SJCRH30 (cell line): ENCODE results near the gene PYROXD2. TPM values are rescaled to one million over a fixed set of nuclear protein-coding genes. Genes with fewer than 3 reads are reported as not detected.
A peak's percentile ranks its signal among the peaks of the same experiment; 100 is the strongest.

Experiments used
- DNase-seq, 2 experiments: peaks; one replicate each; pipeline ENCODE4 v3.0.0-alpha.2; 2015 to 2020
- H3K27ac ChIP-seq: fragments of 250-450 bp; sonication (Bioruptor Pico); 2 replicates; pipeline ENCODE4 v1.5.1; 2020; ENCODE audit warnings: mild to moderate bottlenecking, moderate library complexity
- H3K27me3 ChIP-seq: fragments of 250-450 bp; sonication (Bioruptor Pico); 2 replicates; pipeline ENCODE4 v1.5.1; 2020; ENCODE audit warnings: mild to moderate bottlenecking, moderate library complexity
- H3K36me3 ChIP-seq: fragments of 250-450 bp; sonication (Bioruptor Pico); 2 replicates; pipeline ENCODE4 v1.5.1; 2020; ENCODE audit warnings: mild to moderate bottlenecking, moderate library complexity
- H3K4me1 ChIP-seq: fragments of 250-450 bp; sonication (Bioruptor Pico); 2 replicates; pipeline ENCODE4 v1.5.1; 2020; ENCODE audit warnings: mild to moderate bottlenecking, moderate library complexity
- H3K4me3 ChIP-seq: fragments of 250-450 bp; sonication (Bioruptor Pico); 2 replicates; pipeline ENCODE4 v1.5.1; 2020; ENCODE audit warnings: mild to moderate bottlenecking, moderate library complexity
- H3K9me3 ChIP-seq: fragments of 250-450 bp; sonication (Bioruptor Pico); replicated peaks from 2 replicates; pipeline ENCODE4 v1.5.1; 2020; ENCODE audit warnings: mild to moderate bottlenecking, moderate library complexity
- total RNA-seq: library from RNA; depleted of rRNA; stranded (reverse); fragments of >200 nt; shearing (Covaris generic); gene quantifications from 2 replicates; pipeline ENCODE4 v1.2.3, GENCODE V29; 2014

PYROXD2 gene
- total RNA-seq, 1 experiment from 2014 or later: 0.59 TPM

GRCh38 chr10:98446151-98446660 lies 31.2 kb upstream of the PYROXD2 start:
- Histone ChIP-seq H3K36me3 (no peaks in the 10 kb centered on the region), H3K9me3 (no peaks in the 10 kb centered on the region), H3K27me3 (no peaks in the 10 kb centered on the region), H3K4me1 (no peaks in the 10 kb centered on the region), H3K4me3 (peak overlapping the region; percentile 54), H3K27ac (no peak overlapping the region)
- no peak for DNase-seq

DNA sequence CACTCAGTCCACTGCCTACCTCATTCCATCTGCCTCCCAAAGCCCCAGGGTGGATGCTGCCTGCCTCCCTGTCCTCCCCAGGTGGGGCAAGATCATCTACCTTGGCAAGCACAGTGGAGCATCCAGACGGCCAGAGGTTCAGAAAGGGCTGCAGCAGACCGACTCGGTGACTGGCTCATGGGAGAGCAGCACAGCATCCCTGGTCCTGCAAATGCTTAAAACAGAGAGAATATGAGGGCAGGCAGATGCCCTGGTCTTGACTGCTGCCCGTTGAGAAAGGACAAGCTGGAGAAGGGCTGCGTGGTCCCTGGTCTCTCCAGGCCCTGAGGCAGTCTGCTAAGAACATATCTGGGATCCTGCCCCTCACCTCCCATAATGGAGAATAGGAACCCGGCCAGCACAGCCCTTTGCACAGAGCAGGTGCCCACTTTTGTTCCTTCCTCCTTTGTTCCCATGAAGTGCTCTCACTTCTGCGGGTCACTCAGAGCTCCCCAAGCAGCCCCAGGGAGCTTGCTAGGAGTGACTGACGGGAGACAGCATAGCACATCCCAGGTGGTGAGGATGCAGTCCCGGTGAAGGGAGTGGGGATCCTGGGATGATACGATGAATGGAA lies 30.3 kb upstream of the PYROXD2 start:
- H3K36me3 ChIP-seq: no peaks in the 10 kb centered on the region
- DNase-seq: no peak
- no peaks in the 10 kb centered on the region for H3K9me3 ChIP-seq
- H3K4me3 ChIP-seq: no peak overlapping the region
- H3K27me3 ChIP-seq: no peaks in the 10 kb centered on the region
- no peak overlapping the region for H3K27ac ChIP-seq
- no peaks in the 10 kb centered on the region for H3K4me1 ChIP-seq

DNA sequence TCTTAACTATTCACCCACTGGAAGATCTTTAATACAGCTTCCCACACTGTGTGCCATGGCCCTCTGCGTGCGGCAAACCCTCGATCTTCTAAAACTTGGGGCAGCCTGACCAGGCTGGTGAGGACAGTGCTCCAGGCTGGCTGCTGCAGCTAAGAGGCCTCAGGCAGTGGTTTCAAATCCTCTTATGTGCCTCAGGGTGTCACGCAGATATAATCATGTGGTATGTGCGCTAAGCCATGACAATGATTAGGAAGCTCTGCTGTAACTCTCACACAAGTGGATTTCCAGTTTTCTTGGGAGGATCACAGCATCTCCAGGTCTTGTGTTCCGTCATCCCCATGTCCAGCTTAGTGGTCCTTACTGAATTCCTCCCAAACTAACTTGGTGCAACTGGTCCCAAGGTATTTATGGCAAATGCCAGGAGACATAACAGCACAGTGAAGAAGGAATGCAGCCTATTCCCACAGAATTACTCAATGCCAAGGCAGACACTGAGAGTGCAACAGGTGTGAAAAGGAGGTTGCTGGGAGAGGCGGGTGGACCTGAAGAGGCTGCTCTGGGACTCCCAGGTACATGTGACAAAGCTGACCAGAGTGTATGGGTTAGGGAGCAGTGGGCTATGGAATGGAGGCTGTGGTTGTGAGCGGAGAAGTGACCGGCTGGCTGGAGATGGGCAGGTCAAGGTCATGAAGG lies 29.5 kb upstream of the PYROXD2 start:
- no peak overlapping the region for H3K27ac ChIP-seq

DNA sequence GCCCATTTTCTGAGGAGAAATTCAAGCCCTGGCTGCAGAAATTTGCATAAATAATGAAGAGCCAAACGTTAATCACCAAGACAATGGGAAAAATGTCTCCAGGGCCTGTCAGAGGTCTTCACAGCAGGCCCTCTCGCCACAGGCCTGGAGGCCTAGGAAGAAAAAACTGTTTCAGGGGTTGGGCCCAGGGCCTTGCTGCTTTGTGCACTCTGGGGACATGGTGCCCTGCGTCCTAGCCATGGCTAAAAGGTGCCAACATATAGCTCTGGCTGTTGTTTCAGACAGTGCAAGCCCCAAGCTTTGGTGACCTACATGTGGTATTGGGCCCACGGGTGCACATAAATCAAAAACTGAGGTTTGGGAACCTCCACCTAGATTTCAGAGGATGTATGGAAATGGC lies 23.7 kb upstream of the PYROXD2 start:
- H3K9me3 ChIP-seq: no peaks in the 10 kb centered on the region
- H3K27ac ChIP-seq: no peak overlapping the region
- H3K4me3 ChIP-seq: no peak overlapping the region
- no peaks in the 10 kb centered on the region for H3K27me3 ChIP-seq
- H3K4me1 ChIP-seq: no peaks in the 10 kb centered on the region; the same call in 1 of the 2 replicates
- H3K36me3 ChIP-seq: no peaks in the 10 kb centered on the region
- DNase-seq: no peak

More for the DNA sequence above, 29.5 kb upstream of the PYROXD2 start:
- Histone ChIP-seq H3K9me3 (no peaks in the 10 kb centered on the region), H3K4me3 (no peak overlapping the region), H3K36me3 (no peaks in the 10 kb centered on the region), H3K4me1 (no peaks in the 10 kb centered on the region), H3K27me3 (no peaks in the 10 kb centered on the region)
- no peak for DNase-seq

GRCh38 chr10:98436704-98437103 lies 21.7 kb upstream of the PYROXD2 start:
- Histone ChIP-seq H3K9me3 (peaks cover 7% of the 10 kb centered on the region; the same call in 1 of the 2 replicates), H3K27ac (no peak overlapping the region), H3K36me3 (no peaks in the 10 kb centered on the region), H3K4me3 (no peak overlapping the region), H3K27me3 (no peaks in the 10 kb centered on the region), H3K4me1 (no peaks in the 10 kb centered on the region; the same call in 1 of the 2 replicates)
- no peak for DNase-seq

DNA sequence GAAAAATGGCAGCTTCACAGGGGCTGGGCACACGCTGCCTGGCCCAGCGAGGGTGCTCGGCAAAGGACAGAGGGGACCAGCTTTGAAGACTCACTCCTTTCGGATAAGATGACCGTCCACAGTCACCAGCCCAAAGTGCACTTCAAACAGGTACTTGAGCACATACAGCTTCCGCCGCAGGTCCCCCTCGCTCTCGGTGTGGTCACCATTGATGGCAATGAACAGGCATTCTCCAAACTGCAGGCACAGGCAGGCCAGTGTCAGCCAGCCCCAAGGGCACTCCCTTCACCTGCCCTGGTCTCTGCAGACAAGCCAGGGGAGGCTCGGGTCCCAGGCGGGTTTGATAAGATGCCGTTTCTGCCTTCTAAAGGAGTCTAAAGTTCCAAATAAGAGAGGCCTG lies 20.2 kb upstream of the PYROXD2 start:
- Histone ChIP-seq H3K27me3 (no peaks in the 10 kb centered on the region), H3K27ac (no peak overlapping the region), H3K9me3 (peaks cover 7% of the 10 kb centered on the region; the same call in 1 of the 2 replicates), H3K4me3 (no peak overlapping the region), H3K4me1 (no peaks in the 10 kb centered on the region; the same call in 1 of the 2 replicates), H3K36me3 (no peaks in the 10 kb centered on the region)
- DNase-seq: no peak

DNA sequence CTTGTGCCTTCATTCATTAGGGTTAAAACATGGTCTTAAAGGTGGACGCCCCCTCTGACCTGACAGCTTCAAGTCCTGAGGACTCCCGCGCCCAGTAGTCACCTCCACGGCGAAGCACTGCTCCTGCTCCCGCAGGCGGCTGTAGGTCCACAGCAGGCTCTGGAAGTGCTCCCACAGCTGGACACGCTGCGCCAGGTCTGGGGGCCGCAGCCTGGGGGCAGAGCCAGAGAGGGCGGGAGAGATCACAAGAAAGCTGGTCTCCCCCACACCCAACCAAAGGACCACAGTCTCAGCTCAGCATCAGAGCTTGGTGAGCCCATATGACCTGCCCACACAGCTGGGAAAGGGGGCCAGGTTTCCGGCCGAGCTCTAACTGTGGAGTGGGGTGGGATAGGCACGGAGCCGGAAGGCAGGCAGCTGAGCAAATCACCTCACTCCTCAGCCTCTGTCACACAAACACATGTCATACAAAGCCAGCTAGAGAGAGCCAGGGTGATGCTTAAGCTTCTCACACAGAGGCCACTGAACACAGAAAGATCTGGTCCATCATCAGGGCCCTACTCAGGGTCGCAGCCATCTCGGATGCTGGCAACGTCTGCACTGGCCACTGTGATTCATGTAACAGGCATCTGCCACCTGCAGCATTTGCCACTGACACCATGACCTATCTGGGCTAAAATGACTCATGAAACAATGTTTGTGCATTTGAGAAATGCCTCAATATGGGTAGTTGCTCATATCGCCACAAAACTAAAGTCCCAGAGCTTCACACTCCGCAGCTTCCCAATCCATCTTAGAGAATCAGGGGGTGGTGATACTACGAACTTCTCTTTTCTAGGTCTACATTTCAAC lies 19.1 kb upstream of the PYROXD2 start:
- H3K4me1 ChIP-seq: no peaks in the 10 kb centered on the region; the same call in 1 of the 2 replicates
- no peak overlapping the region for H3K27ac ChIP-seq
- DNase-seq: no peak
- no peaks in the 10 kb centered on the region for H3K36me3 ChIP-seq
- H3K27me3 ChIP-seq: no peaks in the 10 kb centered on the region
- peaks cover 7% of the 10 kb centered on the region; the same call in 1 of the 2 replicates for H3K9me3 ChIP-seq
- H3K4me3 ChIP-seq: no peak overlapping the region

DNA sequence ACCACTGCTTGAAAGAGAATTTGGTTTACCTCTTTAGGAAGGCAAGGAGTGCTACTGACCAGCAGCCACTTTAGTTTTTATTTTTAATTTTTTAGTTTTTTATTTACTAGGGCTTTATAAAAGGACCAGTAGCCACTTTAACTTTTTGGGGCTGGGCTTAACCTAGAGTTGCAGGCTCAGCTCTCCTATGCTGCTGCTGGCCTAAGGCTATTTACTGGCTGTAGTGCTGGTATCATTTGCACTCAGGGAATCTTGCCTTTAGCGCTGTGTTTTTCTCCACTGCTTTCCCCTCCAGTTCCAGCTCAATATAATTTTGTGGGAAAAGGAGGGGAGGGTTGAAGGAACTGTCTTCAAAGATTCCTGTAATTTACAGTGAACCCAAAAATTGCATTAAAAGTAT lies 18.4 kb upstream of the PYROXD2 start:
- Histone ChIP-seq H3K27me3 (no peaks in the 10 kb centered on the region), H3K4me3 (no peak overlapping the region), H3K4me1 (no peaks in the 10 kb centered on the region; the same call in 1 of the 2 replicates), H3K36me3 (no peaks in the 10 kb centered on the region), H3K27ac (no peak overlapping the region), H3K9me3 (peaks cover 7% of the 10 kb centered on the region; the same call in 1 of the 2 replicates)
- DNase-seq: no peak

GRCh38 chr10:98432330-98432729 lies 17.3 kb upstream of the PYROXD2 start:
- H3K36me3 ChIP-seq: no peaks in the 10 kb centered on the region

DNA sequence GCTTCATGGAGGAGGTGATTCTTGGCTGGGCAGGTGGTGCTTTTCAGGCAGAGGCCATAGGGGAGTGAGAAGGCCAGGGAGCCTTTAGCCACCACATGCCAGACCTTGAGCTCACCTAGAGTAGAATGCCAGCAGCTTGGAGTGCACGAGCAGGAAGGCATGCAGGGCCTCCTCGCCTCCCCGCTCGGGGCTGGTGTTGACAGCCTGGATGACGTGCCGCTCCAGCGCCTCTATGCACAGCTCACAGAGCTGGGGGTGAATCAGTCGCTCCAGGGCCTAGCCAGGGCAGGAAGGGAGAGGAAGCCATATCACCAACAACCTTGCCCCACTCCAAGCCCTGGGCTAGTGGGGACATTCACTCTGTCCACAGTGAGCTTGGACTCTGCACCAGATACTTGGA lies 16.0 kb upstream of the PYROXD2 start:
- H3K27me3 ChIP-seq: no peaks in the 10 kb centered on the region; the same call in 1 of the 2 replicates
- no peak for DNase-seq

More at GRCh38 chr10:98432330-98432729, 17.3 kb upstream of the PYROXD2 start:
- Histone ChIP-seq H3K9me3 (peaks cover 7% of the 10 kb centered on the region; the same call in 1 of the 2 replicates), H3K27me3 (no peaks in the 10 kb centered on the region; the same call in 1 of the 2 replicates), H3K27ac (no peak overlapping the region), H3K4me3 (no peak overlapping the region), H3K4me1 (no peaks in the 10 kb centered on the region; the same call in 1 of the 2 replicates)
- no peak for DNase-seq

GRCh38 chr10:98430427-98430826 lies 15.4 kb upstream of the PYROXD2 start:
- H3K36me3 ChIP-seq: no peaks in the 10 kb centered on the region

More for the DNA sequence above, 16.0 kb upstream of the PYROXD2 start:
- Histone ChIP-seq H3K27ac (no peak overlapping the region), H3K4me1 (no peaks in the 10 kb centered on the region; the same call in 1 of the 2 replicates), H3K4me3 (no peak overlapping the region), H3K36me3 (no peaks in the 10 kb centered on the region), H3K9me3 (peaks cover 7% of the 10 kb centered on the region; the same call in 1 of the 2 replicates)

GRCh38 chr10:98429320-98430072 lies 14.5 kb upstream of the PYROXD2 start:
- no peak overlapping the region for H3K27ac ChIP-seq
- H3K36me3 ChIP-seq: no peaks in the 10 kb centered on the region
- no peak for DNase-seq

More at GRCh38 chr10:98430427-98430826, 15.4 kb upstream of the PYROXD2 start:
- Histone ChIP-seq H3K27me3 (no peaks in the 10 kb centered on the region; the same call in 1 of the 2 replicates), H3K9me3 (peaks cover 7% of the 10 kb centered on the region; the same call in 1 of the 2 replicates), H3K4me3 (no peak overlapping the region), H3K27ac (no peak overlapping the region), H3K4me1 (no peaks in the 10 kb centered on the region; the same call in 1 of the 2 replicates)
- no peak for DNase-seq

DNA sequence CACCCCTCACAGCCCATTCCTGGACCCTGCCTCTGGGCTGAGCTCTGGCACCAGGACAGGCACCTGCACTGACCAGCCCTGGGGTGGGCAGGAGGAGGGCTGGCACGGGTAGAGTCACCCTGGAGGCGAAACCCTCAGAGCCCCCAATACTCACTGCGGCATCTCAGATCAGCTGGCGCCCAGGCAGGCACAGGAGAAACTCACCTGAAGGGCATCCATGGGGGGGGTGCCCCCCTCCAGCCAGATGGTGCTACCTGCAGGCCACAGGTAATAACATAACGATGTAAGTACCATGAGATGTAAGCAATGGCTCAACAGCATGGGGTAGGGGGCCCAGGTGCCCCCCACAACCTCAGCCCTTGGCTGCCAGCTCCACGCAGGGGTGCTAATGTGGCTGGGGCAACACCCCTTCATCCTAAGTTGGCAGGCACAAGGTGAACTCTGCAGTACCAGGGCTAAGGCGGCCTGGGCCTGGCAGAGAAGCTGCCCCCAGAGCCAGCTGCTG lies 12.1 kb upstream of the PYROXD2 start:
- H3K4me1 ChIP-seq: no peaks in the 10 kb centered on the region
- H3K9me3 ChIP-seq: peaks cover 4% of the 10 kb centered on the region; the same call in 1 of the 2 replicates
- no peak overlapping the region for H3K27ac ChIP-seq
- no peaks in the 10 kb centered on the region for H3K36me3 ChIP-seq
- H3K4me3 ChIP-seq: no peak overlapping the region
- DNase-seq: no peak
- no peaks in the 10 kb centered on the region; the same call in 1 of the 2 replicates for H3K27me3 ChIP-seq

More at GRCh38 chr10:98429320-98430072, 14.5 kb upstream of the PYROXD2 start:
- Histone ChIP-seq H3K9me3 (peaks cover 7% of the 10 kb centered on the region; the same call in 1 of the 2 replicates), H3K27me3 (no peaks in the 10 kb centered on the region; the same call in 1 of the 2 replicates), H3K4me1 (no peaks in the 10 kb centered on the region; the same call in 1 of the 2 replicates), H3K4me3 (no peak overlapping the region)
